HG03378 (cell line): ENCODE data around the gene COL20A1.

ENCODE experiments used
- ATAC-seq: cut with Tn5 transposase; IDR thresholded peaks from one replicate; pipeline ENCODE4 v1.9.1; 2021; ENCODE audit warnings: mild to moderate bottlenecking, moderate library complexity; ENCODE audit not compliant: unreplicated experiment

Gene COL20A1

GRCh38 chr20:63260521-63260920, 32.5 kb upstream of the COL20A1 start:
- no peak for ATAC-seq

DNA sequence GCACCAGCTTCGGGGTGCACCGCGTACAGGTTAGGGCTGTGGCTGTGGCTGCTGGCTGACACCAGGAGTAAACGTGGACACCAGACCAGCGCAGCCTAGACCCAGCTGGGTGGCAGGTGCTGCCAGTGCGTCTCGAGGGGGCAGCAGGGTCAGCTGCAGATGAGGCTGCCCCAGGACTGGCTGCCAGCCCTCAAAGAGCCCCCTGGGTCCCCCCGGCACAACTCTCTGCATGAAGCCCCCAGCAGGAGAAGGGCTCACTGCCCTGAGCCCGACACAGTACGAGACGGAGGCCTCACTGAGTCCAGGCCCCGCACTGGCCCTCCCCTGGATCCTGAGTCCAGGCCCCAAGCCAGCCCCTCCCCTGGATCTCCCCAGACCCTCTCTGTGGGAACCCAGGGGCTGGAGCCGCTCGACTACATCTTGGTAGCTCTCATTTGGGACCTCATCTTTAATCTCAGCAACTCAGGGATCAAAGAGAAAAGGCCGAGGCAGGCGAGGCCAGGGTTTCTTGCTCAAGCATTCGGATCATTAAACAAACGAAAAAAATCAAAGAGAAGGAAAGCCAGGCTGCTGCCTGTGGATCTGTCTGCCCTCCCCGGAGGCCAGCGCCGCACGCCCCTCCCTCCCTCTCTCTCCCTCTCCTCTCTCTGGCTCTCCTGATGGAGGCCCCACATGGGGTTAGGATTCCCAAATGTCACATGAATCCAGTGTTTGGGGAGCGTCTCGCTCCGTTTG, 31.8 kb upstream of the COL20A1 start:
- ATAC-seq = no peak

DNA sequence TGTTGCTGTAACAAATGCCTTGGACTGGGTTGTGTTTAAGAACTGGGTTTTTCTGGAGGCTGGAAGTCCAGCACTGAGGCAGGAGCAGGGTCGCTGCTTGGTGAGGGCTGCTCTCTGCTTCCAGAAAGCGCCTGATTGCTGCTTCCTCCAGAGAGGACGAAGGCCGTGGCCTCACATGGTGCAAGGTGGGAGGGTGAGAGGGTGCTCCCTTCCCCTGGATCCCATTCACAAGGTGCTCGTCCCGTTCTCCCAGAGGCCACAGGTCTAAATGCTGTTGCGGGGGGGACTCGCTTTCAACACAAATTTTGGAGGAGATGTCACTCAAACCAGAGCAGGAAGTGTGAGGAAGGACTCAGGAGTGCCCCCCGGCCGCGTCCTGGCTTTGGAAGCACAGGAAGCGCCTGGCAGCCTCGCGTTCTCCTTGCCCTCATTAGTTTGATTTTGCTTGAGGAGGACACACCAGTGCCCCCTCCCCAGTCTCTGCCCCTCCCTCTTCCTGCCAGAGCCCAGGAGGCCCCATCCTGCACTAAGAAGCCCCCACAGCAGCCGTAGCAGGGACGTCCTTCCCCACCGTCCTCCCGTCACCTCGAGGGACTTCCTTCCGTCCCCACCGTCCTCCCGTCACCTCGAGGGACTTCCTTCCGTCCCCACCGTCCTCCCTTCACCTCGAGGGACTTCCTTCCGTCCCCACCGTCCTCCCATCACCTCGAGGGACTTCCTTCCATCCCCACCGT, 31.0 kb upstream of the COL20A1 start:
- no peak for ATAC-seq

GRCh38 chr20:63262836-63263235, 30.1 kb upstream of the COL20A1 start:
- no peak for ATAC-seq

DNA sequence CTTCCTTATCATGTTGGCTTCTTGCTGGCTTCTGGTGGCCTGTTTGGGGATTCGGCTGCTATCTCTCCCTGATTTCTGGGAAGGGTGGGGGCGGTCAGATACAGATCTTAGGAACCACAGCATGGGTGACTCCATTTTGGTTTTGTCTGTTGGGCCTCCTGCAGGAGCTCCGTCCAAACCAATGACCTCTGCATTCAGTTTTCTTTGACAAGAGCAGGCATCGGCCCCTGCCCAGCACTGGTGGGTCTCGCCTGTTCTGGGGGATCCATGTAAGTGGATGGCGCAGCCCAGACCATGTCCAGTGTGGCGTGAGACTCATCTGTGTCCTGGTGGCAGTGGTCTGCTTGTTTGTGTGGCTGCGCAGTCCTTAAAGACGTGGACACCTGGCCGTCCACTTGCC, 29.0 kb upstream of the COL20A1 start:
- no peak for ATAC-seq

DNA sequence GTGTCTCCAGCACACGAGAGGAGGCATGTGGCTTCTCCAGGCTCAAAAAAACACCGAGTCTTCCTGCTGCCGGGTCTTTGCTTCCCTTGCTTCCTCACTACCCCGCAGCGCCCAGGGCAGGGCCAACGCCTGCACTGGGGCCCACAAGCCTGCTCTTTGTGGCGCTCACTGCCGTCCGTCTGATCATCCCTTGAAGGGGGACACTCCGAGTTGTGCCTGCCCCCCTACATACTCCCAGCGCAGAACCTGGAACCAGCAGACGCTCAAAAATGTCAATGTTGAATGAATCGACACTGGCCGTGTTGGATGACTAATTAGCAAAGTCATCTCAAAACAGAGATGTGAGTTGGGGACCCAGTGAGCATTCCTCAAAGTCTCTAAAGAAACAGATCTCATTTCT, 28.5 kb upstream of the COL20A1 start:
- ATAC-seq = no peak

DNA sequence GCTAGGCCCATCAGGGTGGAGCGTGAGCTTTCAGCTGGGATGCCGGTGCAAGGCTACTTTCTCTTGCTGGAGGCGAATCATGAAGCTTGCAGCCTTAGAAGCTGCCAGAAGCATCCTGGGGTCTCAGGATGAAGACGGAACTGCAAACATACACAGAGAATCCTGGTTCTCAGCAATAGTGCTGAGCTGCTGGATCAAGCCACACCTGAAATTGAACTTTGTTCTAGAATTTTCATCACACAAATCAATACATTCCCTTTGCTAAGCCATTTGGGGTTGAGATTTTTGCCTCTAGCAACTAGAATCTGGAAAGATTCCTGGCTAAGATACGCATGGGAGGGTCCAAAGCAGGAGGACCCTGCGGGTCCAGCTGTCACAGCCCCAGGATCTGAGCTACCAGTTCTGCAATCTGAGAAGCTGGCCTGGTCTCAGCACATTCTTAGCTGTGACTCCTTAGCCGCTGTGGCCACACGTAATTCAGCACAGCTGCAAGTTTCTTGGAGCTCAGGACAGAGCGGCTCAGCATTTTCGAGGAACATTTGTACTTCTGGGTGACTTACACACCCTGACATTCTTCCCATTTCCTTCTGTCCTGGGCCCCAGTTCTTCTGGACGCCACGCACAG, 27.0 kb upstream of the COL20A1 start:
- ATAC-seq = no peak

GRCh38 chr20:63267691-63268090, 25.3 kb upstream of the COL20A1 start:
- ATAC-seq = no peak

GRCh38 chr20:63268256-63268655, 24.7 kb upstream of the COL20A1 start:
- ATAC-seq = no peak

GRCh38 chr20:63268671-63269439, 24.1 kb upstream of the COL20A1 start:
- ATAC-seq = no peak

DNA sequence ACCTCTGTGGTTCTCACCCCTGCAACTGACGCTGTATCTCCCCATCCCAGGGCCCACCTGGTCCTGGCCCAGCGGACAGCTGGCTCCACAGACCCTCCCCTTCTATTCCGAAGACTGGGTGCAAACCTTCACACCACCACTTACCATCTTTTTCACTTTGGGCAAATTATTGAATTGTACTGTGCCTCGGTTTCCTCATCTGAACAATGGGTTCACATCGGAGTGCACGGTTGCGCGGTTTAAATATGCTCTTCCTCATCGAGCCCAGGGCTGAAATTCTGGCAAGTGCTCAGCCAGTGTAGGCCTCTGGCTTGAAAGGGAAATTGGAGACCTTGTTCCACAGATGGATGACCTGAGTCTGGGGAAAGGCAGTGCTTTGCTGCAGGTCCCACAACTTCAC, 23.3 kb upstream of the COL20A1 start:
- ATAC-seq = no peak

- ATAC-seq = no peak
Measured at GRCh38 chr20:63270606-63271325, 22.2 kb upstream of the COL20A1 start.

DNA sequence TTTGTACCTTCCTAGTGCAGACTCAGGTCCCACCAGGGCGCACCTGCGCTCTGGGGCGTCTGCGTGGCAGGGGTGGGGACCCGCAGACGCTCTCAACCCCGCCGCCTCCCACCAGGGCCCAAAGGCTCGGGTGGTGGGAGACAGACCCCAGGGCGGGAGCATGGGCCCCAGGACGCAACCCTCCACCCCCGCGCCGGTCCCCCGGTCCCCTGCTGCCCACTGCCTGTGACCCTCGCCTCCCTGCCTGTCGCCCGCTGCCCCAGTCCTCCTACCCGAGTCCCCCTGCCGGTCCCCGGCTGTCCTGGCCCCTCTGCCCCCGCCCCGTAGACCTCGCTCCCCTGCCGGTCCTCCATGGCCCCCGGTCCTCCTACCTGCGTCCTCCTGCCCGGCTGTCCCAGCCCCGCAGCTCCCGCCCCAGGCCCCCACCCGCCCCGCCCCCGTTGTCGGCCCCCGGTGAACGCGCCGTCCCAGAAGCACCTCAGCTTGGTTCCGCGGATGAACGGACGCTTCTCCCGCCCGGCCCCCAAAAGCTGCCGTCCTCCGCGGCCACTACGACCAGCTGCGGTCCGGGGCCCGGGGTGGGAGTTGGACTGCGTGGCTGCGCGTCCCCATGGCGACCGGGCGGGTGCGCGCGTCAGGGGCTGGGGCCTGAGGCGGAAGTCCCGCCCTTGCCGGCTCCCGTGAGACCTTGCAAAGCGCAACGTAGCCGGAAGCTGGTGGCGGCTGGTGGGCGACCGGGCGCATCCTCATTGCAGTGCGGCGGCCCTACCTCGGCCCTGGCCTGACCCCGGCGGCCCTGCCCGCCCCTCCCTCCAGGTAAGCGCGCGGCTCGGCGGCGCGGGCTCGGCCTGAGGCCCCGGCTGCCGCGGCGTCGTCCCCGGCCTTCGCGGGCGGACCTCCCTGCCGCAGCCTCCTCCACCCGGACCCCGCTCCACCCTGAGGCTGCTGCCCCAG, 20.6 kb upstream of the COL20A1 start, which contains the start of gene ARFGAP1:
TSS of gene ARFGAP1 (plus strand) at position 709 of the 954 bp plus-strand sequence. CDS start 2,768 bp downstream, outside the sequence.
- ATAC-seq = no peak

- no peak for ATAC-seq
Measured at GRCh38 chr20:63273059-63273579, 19.9 kb upstream of the COL20A1 start.

- ATAC-seq = no peak
Measured at GRCh38 chr20:63273635-63274380, 19.2 kb upstream of the COL20A1 start.

DNA sequence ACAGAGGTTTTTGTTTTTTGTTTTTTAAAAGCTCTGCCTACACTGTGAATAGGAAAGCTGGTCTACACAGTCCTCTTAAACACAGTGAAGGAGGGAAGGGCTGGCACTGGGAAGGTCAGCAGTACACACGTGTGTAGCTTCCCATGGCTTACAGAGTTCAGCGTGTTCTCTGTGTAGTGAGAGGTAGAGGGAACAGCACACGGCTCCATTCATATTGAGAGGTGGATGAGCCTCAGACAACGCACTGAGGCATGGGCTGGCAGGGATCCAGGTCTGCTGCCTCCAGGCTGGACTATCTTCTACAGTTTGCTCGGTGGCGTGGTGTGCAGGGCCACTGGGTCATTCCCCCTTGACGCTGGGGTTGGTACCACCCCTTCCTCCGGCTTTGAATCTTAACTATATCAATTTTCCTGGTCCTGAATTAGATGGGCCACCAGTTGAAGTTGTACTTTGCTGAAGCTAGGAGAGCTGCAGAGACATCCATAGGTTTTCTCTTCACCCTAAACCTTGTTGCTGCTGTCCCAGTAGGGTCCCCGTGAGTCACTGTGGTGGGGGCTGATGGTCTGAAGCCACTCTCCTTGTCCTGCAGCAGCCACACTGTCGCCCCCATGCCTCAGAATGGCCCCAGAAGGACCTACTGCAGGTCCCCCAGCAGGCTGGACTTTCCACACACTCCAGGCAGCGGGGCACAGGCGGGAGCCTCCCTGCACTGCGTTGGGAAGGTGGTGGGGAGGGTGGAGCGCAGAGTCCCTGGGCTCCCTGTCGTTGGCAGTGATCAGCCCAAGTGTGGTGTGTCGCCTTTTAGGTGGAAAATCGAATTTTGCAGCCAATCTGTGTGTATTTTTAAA, 18.4 kb upstream of the COL20A1 start:
- no peak for ATAC-seq

DNA sequence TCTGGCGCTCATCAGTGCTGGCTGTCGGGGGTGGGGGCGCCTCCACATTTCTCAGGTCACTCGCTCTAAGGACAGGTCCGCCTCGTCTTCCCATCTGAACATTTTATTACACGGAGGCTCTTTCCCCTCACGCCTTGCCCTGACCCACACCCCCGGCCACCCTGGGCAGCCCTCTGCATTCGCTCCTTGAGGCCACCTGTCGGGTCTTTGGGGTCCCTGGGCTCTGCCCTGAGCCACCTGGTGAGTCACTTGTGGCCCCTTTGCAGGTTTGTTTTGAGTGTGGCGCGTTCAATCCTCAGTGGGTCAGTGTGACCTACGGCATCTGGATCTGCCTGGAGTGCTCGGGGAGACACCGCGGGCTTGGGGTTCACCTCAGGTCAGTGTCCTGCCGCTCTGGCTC, 17.2 kb upstream of the COL20A1 start:
- ATAC-seq = no peak

GRCh38 chr20:63276956-63277355, 16.0 kb upstream of the COL20A1 start:
- no peak for ATAC-seq
